HG03095 (cell line): ENCODE measurements around the gene GBE1.
"Not testable (repeated sequence)": the region's sequence is repeated elsewhere in the genome, so short reads cannot be mapped to it uniquely, and the experiment has no call there.

Experiments
- ATAC-seq: cut with Tn5 transposase; IDR thresholded peaks from one replicate; pipeline ENCODE4 v1.9.1; 2021; ENCODE audit warnings: moderate library complexity; ENCODE audit not compliant: unreplicated experiment

Gene GBE1

GRCh38 chr3:81545572-81545971 is 215.9 kb downstream of the GBE1 start:
- ATAC-seq: no peak

DNA sequence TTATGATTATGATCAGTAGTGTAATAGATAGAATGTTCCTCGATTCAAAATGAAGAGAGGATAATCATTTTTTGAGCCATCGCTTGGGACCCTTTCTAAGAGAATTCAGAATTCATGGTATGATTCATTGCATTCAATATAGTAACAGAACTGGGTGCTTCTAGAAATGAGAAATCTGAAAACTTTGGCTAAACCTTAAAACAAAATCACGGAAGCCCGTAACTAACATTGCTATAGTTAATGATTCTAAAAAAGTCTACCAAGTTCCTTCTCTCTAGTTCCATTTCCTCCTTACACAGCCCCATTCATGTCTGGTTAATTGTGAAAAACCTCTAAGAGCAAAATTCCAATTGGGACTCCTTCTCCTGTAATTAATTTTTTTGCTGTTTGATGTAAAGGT is 217.1 kb downstream of the GBE1 start:
- ATAC-seq: peak; percentile 90

GRCh38 chr3:81540787-81541186 is 220.7 kb downstream of the GBE1 start:
- ATAC-seq: no peak

- no peak for ATAC-seq
These were observed 229.6 kb downstream of the GBE1 start for GRCh38 chr3:81531846-81532245.

- no peak for ATAC-seq
These were observed 230.2 kb downstream of the GBE1 start for GRCh38 chr3:81531263-81531662.

DNA sequence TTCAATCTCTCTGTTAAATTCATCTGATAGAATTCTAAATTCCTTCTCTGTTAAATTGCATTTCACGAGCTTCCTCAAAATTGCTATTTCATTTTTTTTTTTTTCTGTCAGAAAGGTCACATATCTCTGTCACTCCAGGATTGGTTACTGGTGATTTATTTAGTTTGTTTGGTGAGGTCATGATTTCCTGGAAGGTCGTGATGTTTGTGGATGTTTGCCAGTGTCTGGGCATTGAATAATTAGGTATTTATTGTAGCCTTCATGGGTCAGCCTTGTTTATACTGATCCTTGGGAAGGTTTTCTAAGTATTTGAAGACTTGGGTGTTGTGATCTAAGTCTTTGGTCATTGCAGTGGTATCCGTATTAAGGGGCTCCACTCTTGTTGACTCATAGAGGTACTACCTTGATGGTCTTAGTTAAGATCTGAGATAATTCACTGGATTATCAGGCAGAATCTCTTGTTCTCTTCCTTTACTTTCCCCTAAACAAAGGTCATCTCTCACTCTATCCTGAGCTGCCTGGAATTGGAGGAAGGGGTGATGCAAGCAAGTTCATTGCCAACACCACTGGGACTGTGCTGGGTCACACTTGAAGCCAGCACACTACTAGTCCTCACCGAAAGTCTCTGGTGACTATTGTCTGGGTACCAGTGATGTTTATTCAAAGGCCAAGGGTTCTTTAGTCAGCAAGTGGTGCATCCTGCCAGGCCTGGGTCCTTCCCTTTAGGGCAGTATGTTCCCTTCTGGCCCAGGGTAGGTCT is 231.1 kb downstream of the GBE1 start:
- ATAC-seq: no peak

- no peak for ATAC-seq
These were observed 239.6 kb downstream of the GBE1 start for GRCh38 chr3:81521855-81522254.

- no peak for ATAC-seq
These were observed 242.5 kb downstream of the GBE1 start for GRCh38 chr3:81518945-81519344.

- no peak for ATAC-seq
These were observed 245.4 kb downstream of the GBE1 start for GRCh38 chr3:81516042-81516441.

- ATAC-seq: no peak
These were observed 247.9 kb downstream of the GBE1 start for GRCh38 chr3:81513591-81513990.

DNA sequence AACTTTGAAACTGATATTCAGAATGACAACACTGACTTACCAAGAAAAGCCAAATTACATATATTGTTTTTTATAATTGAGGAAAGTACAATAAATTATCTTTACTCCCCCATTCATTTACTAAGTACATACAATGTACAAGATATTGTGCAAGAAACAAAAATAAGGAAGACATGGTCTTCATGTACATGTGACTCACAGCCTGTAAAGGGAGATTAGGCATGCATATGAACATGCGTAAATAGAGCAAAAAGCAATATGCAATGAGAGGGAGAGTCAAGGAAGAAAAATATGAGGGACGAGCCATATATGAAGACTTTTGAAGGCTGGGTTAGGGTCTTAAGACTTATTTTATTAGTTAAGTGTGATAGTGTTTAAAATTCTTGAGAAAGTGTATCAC is 258.4 kb downstream of the GBE1 start:
- no peak for ATAC-seq

DNA sequence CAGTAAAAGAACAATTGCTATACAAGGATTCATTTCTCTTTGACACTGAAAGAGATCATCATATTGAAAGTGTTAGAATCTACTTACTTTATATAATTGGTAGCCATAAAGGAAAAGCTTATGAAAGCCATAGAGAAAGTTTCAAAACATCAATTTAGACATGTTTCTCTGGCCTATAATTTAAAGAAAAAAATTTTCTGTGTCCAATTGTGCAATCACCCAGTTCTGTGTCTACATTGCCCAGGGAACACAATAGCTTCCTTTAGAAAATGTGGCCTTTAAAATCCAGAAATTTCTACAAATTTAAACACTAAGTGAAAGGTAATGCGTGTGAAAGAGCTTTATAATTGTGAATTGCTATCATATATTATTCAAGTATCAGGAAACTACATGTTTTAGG is 259.2 kb downstream of the GBE1 start:
- no peak for ATAC-seq

DNA sequence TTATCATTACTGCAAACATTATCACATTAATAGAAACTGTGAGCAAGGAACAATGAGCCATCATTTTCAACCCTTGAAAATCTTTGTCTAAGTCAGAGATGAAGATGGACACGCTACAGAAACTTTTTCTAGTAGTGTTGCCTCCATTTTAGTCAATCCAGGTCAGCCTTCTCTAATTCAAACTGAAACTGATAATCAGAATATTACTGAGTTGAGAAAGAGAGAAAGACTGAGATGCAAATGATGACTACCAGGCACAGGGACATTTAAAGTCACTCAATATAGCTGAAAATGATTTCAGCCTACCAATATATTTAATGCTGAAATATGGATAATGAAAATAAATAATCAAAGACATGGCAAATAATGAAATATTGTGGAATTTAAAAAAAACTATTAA is 261.4 kb downstream of the GBE1 start:
- peak; percentile 84 for ATAC-seq

DNA sequence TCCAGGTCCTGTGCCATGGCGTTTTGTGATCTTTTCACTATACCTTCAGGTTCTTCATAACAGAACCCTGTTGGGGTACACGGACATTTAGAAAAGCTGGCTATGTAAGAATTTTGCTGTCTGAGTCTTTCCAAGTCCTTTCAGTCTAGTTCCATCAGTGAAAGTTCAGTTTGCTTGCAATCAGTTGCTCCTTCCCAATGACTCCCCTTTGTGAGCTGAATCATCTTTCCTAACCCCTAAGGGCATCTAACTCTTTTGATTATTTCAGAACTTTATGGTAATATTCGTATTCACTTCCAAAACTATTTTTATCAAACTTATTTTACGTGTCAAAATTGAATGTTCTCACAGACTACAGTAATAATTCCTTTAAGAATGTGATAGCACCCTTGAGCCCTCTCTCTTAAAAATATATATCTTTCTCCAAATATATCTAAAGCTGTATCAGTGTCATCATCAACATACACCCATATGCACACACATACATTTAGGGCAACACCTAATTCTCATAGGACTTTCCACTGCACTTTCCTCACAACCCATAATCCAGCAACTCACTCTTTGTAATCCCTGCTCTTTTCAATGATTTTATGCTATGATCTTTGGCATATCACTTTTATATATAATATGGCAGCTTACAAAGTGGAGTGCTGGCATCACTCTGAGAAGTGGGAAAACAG is 263.7 kb downstream of the GBE1 start:
- ATAC-seq: no peak

- no peak for ATAC-seq
These were observed 264.9 kb downstream of the GBE1 start for GRCh38 chr3:81496407-81497104.

GRCh38 chr3:81492471-81492870 is 269.0 kb downstream of the GBE1 start:
- not testable (repeated sequence) for ATAC-seq

GRCh38 chr3:81492040-81492439 is 269.4 kb downstream of the GBE1 start:
- no peak for ATAC-seq

GRCh38 chr3:81490541-81491288 is 270.7 kb downstream of the GBE1 start:
- peak; percentile 97 for ATAC-seq

DNA sequence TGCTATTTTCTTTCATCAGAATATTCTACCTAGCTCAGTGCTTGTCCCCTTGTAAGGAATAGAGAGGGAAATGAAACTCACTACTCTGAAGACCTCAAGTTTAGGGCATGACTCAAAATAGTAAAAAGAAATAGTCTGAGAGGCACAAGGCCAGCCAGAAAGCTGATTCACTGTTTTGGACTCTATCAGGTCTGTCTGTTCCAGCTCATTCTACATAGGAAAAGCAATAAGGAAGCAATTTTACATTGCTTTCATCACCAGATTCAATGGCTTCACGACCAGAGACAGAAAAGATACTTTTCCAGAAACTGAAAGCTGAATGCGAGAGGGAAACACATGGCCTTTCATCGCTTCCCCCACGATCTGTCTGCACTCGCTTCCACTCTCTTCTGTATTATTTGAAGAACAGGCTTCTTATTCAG is 276.0 kb downstream of the GBE1 start:
- peak; percentile 99 for ATAC-seq

DNA sequence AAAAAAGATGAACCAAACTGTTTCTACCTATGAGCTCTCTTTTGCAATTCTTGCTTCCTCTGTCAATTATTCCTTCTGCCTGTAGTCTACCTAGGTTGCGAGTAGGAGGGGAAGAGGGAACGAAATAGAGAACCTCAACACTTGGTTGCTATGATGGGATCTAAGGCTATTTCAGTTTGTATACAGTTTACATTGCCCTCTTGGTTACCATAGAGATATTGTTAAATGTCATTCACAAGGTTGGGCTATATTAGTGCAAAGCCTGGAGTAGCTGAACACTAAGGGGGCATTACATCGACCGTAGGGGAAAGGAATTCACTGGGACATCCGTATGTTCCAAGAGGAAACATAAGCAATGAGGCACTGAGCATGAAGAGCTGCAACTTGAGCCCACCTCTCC is 276.9 kb downstream of the GBE1 start:
- ATAC-seq: no peak

DNA sequence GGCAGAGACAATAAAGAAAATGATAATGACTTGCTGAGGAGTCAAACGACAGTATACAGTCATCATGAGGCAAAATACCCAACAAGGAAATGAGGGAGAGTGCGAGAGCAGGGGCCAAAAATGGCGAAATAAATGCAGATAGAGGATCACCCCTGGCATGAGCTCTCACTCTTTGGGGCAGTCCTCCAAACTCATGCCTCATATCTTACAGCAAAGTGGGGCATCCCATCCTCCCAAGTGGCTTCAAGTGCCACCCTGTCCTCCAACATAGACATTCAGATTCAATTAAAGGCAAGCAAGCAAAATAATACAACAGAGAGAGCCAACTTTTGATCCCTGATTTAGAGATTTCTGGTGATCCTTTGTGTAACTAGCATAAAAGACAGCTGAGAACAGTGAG is 278.4 kb downstream of the GBE1 start:
- ATAC-seq: no peak
